SK-N-SH treated with all-trans-retinoic acid at 6 μM for 48 hours (cell line): ENCODE results near the gene SNX30.

Experiments
- ATAC-seq: fragments of 200-7000 bp; cut with Tn5 transposase; 3 replicates; pipeline ENCODE4 v1.9.1; 2020; ENCODE audit warnings: mild to moderate bottlenecking, moderate library complexity
- ARNTL ChIP-seq: fragments of 450-650 bp; formaldehyde crosslinking; IDR thresholded peaks from 2 replicates; pipeline ENCODE4 v1.5.0; 2020; ENCODE audit warnings: low read depth, mild to moderate bottlenecking, moderate library complexity, borderline replicate concordance
- BACH2 ChIP-seq: fragments of 250-450 bp; sonication (Bioruptor Pico); IDR thresholded peaks from 2 replicates; pipeline ENCODE4 v1.9.0; 2021; ENCODE audit warnings: mild to moderate bottlenecking, borderline replicate concordance
- CSDC2 ChIP-seq: fragments of 250-450 bp; sonication (Bioruptor Pico); IDR thresholded peaks from 2 replicates; pipeline ENCODE4 v1.5.0; 2020; ENCODE audit warnings: mild to moderate bottlenecking, moderate library complexity
- CSRNP3 ChIP-seq: fragments of 250-450 bp; sonication (Bioruptor Pico); IDR thresholded peaks from 2 replicates; pipeline ENCODE4 v1.5.1; 2021; ENCODE audit warnings: mild to moderate bottlenecking, moderate library complexity
- ESRRG ChIP-seq: fragments of 250-450 bp; sonication (Bioruptor Pico); IDR thresholded peaks from 2 replicates; pipeline ENCODE4 v1.6.1; 2021; ENCODE audit warnings: mild to moderate bottlenecking
- GLIS3 ChIP-seq: fragments of 250-450 bp; sonication (Bioruptor Pico); IDR thresholded peaks from 2 replicates; pipeline ENCODE4 v1.5.0; 2020; ENCODE audit warnings: mild to moderate bottlenecking, moderate library complexity
- ISL1 ChIP-seq: fragments of 250-450 bp; sonication (Bioruptor Pico); IDR thresholded peaks from 2 replicates; pipeline ENCODE4 v2.1.2; 2022; ENCODE audit warnings: mild to moderate bottlenecking, moderate library complexity
- OSR1 ChIP-seq: fragments of 250-450 bp; sonication (Bioruptor Pico); IDR thresholded peaks from 2 replicates; pipeline ENCODE4 v1.8.0; 2022; ENCODE audit warnings: moderate library complexity, mild to moderate bottlenecking, inconsistent platforms
- PATZ1 ChIP-seq: fragments of 250-450 bp; sonication (Bioruptor Pico); IDR thresholded peaks from 2 replicates; pipeline ENCODE4 v1.8.0; 2020; ENCODE audit warnings: mild to moderate bottlenecking, moderate library complexity, borderline replicate concordance
- POU6F1 ChIP-seq: fragments of 250-450 bp; sonication (Bioruptor Pico); IDR thresholded peaks from 2 replicates; pipeline ENCODE4 v1.8.0; 2021; ENCODE audit warnings: low read depth, mild to moderate bottlenecking, moderate library complexity, borderline replicate concordance
- PPARA ChIP-seq: fragments of 250-450 bp; sonication (Bioruptor Pico); IDR thresholded peaks from 2 replicates; pipeline ENCODE4 v1.5.0; 2020; ENCODE audit warnings: mild to moderate bottlenecking, borderline replicate concordance
- RARB ChIP-seq: fragments of 250-450 bp; sonication (Bioruptor Pico); IDR thresholded peaks from 2 replicates; pipeline ENCODE4 v1.8.0; 2021; ENCODE audit warnings: mild to moderate bottlenecking, moderate library complexity
- TCF4 ChIP-seq: fragments of 250-450 bp; sonication (Bioruptor Pico); IDR thresholded peaks from 2 replicates; pipeline ENCODE4 v1.8.0; 2021; ENCODE audit warnings: mild to moderate bottlenecking, moderate library complexity, borderline replicate concordance
- ZC3H10 ChIP-seq: fragments of 250-450 bp; sonication (Bioruptor Pico); IDR thresholded peaks from 2 replicates; pipeline ENCODE4 v1.5.1; 2021; ENCODE audit warnings: mild to moderate bottlenecking, moderate library complexity
- ZFP30 ChIP-seq: fragments of 450-650 bp; formaldehyde crosslinking; IDR thresholded peaks from 2 replicates; pipeline ENCODE4 v1.5.0; 2022; ENCODE audit warnings: mild to moderate bottlenecking, moderate library complexity
- ZNF565 ChIP-seq: fragments of 450-650 bp; formaldehyde crosslinking; conservative IDR thresholded peaks from 2 replicates; pipeline ENCODE4 v1.5.0; 2020; ENCODE audit warnings: low read depth, mild to moderate bottlenecking, moderate library complexity
- ZNF70 ChIP-seq: fragments of 450-650 bp; formaldehyde crosslinking; IDR thresholded peaks from 2 replicates; pipeline ENCODE4 v1.5.0; 2020; ENCODE audit warnings: mild to moderate bottlenecking, moderate library complexity
- ZNF8 ChIP-seq: fragments of 450-650 bp; formaldehyde crosslinking; IDR thresholded peaks from 2 replicates; pipeline ENCODE4 v1.5.0; 2020; ENCODE audit warnings: mild to moderate bottlenecking, moderate library complexity

The SNX30 gene

GRCh38 chr9:112846528-112847488, 96.2 kb downstream of the SNX30 start:
- no peak for TF ChIP-seq OSR1 (CRISPR knock-in tag)
- no peak for TF ChIP-seq PPARA
- no peak for TF ChIP-seq POU6F1
- no peak for TF ChIP-seq ISL1
- TF ChIP-seq ZNF70 (CRISPR knock-in tag): no peak
- ATAC-seq: no peak

GRCh38 chr9:112848316-112849151, 98.0 kb downstream of the SNX30 start:
- no peak for ATAC-seq
- no peak for TF ChIP-seq ARNTL (CRISPR knock-in tag)

- ATAC-seq: no peak
- TF ChIP-seq ZNF565 (CRISPR knock-in tag) (no peak), RARB (no peak), BACH2 (CRISPR knock-in tag) (no peak), CSRNP3 (CRISPR knock-in tag) (no peak), ESRRG (no peak), CSDC2 (CRISPR knock-in tag) (no peak)
Observed at GRCh38 chr9:112849363-112849922, 98.9 kb downstream of the SNX30 start.

GRCh38 chr9:112850840-112851239, 100.3 kb downstream of the SNX30 start:
- ATAC-seq: no peak
- TF ChIP-seq BACH2 (CRISPR knock-in tag) (no peak), ISL1 (no peak), PATZ1 (CRISPR knock-in tag) (no peak), CSRNP3 (CRISPR knock-in tag) (no peak), ZC3H10 (CRISPR knock-in tag) (no peak), ARNTL (CRISPR knock-in tag) (no peak), CSDC2 (CRISPR knock-in tag) (no peak), ZNF8 (CRISPR knock-in tag) (no peak), ZFP30 (CRISPR knock-in tag) (no peak), GLIS3 (CRISPR knock-in tag) (no peak), ESRRG (no peak), RARB (no peak), PPARA (no peak), TCF4 (CRISPR knock-in tag) (no peak)
- TF ChIP-seq, all 23 proteins: peak for 0
